Spinal cord (tissue), 10 donors: ENCODE results near the gene ROR1. TPM values are rescaled to one million over a fixed set of nuclear protein-coding genes. Genes with fewer than 3 reads are reported as not detected.

Source experiments
- DNase-seq, 6 donors: peaks; one replicate each; pipeline versions ENCODE4 v3.0.0 to v3.0.0-alpha.2; 2013 to 2015; ENCODE audit warnings: low spot score in 6 of 6, low read depth in 4 of 6
- H3K27ac ChIP-seq: one replicate; pipeline ENCODE4 v1.5.1; 2013; ENCODE audit warnings: low read depth, low read length, control low read depth
- H3K27me3 ChIP-seq: one replicate; pipeline ENCODE4 v1.6.1; 2013; ENCODE audit warnings: low read length; ENCODE audit not compliant: control insufficient read depth, insufficient read depth
- H3K36me3 ChIP-seq: one replicate; pipeline ENCODE4 v1.6.1; 2013; ENCODE audit warnings: low read length; ENCODE audit not compliant: control insufficient read depth, insufficient read depth
- H3K4me1 ChIP-seq: one replicate; pipeline ENCODE4 v1.6.1; 2013; ENCODE audit warnings: low read length; ENCODE audit not compliant: control insufficient read depth, insufficient read depth
- H3K4me3 ChIP-seq: one replicate; pipeline ENCODE4 v1.5.1; 2013; ENCODE audit warnings: low read depth, low read length, control low read depth
- H3K9me3 ChIP-seq: one replicate; pipeline ENCODE4 v1.6.1; 2013; ENCODE audit warnings: low read length; ENCODE audit not compliant: control insufficient read depth, insufficient read depth
- WGBS: methylation state at CpG from one replicate; pipeline ENCODE4 v1.1.5; 2013; ENCODE audit warnings: missing lambda C conversion rate; ENCODE audit not compliant: insufficient coverage; 5-methylcytosine and 5-hydroxymethylcytosine counted together
- polyA plus RNA-seq, 2 donors: library from polyadenylated mRNA; unstranded; fragments of 120-200 nt; gene quantifications; one replicate each; pipeline ENCODE4 v1.2.1, GENCODE V29; 2013; ENCODE audit not compliant: insufficient read length in 2 of 2
- total RNA-seq, 2 donors: library from RNA; depleted of rRNA in 1 of 2; stranded (reverse); fragments of 120-200 nt in 1 of 2; fragments of >200 nt in 1 of 2; gene quantifications; one replicate each; pipeline versions ENCODE4 v1.2.3 to v1.2.4, GENCODE V29; 2013 to 2014
- donor health status: healthy.

Gene ROR1
- total and polyA plus RNA-seq, 4 donors: 4.0 to 16.5 (median 7.9) TPM

GRCh38 chr1:64171246-64171645, 397.4 kb downstream of the ROR1 start:
- no peak overlapping the region for H3K27ac ChIP-seq
- H3K27me3 ChIP-seq: no peaks in the 10 kb centered on the region
- no peaks in the 10 kb centered on the region for H3K36me3 ChIP-seq
- no peak overlapping the region for H3K4me3 ChIP-seq
- no peaks in the 10 kb centered on the region for H3K4me1 ChIP-seq
- no peak for DNase-seq
- WGBS: 80% methylated on average over 1 of the region's 1 CpG
- no peaks in the 10 kb centered on the region for H3K9me3 ChIP-seq

- no peak for DNase-seq
- H3K27ac ChIP-seq: no peak overlapping the region
- 60% methylated on average over 1 of the region's 3 CpGs for WGBS
Measured at GRCh38 chr1:64171797-64172281, 398.0 kb downstream of the ROR1 start.

GRCh38 chr1:64172458-64172983, 398.7 kb downstream of the ROR1 start:
- Histone ChIP-seq H3K4me3 (no peak overlapping the region), H3K27me3 (no peaks in the 10 kb centered on the region), H3K9me3 (no peaks in the 10 kb centered on the region), H3K36me3 (no peaks in the 10 kb centered on the region), H3K4me1 (no peaks in the 10 kb centered on the region), H3K27ac (no peak overlapping the region)
- 60% methylated on average over 1 of the region's 3 CpGs for WGBS
- no peak for DNase-seq

More at GRCh38 chr1:64171797-64172281, 398.0 kb downstream of the ROR1 start:
- no peaks in the 10 kb centered on the region for H3K9me3 ChIP-seq
- H3K36me3 ChIP-seq: no peaks in the 10 kb centered on the region
- H3K4me1 ChIP-seq: no peaks in the 10 kb centered on the region
- H3K4me3 ChIP-seq: no peak overlapping the region
- no peaks in the 10 kb centered on the region for H3K27me3 ChIP-seq

GRCh38 chr1:64173336-64173940, 399.6 kb downstream of the ROR1 start:
- no peaks in the 10 kb centered on the region for H3K4me1 ChIP-seq
- no peaks in the 10 kb centered on the region for H3K9me3 ChIP-seq
- no peak for DNase-seq
- no peak overlapping the region for H3K27ac ChIP-seq
- WGBS: 82% methylated on average over 4 of the region's 6 CpGs
- H3K36me3 ChIP-seq: no peaks in the 10 kb centered on the region
- no peak overlapping the region for H3K4me3 ChIP-seq
- no peaks in the 10 kb centered on the region for H3K27me3 ChIP-seq

GRCh38 chr1:64175639-64176038, 401.8 kb downstream of the ROR1 start:
- Histone ChIP-seq H3K27ac (no peak overlapping the region), H3K4me3 (no peak overlapping the region), H3K9me3 (no peaks in the 10 kb centered on the region), H3K36me3 (no peaks in the 10 kb centered on the region), H3K27me3 (no peaks in the 10 kb centered on the region), H3K4me1 (no peaks in the 10 kb centered on the region)
- DNase-seq: no peak

GRCh38 chr1:64176659-64177058, 402.8 kb downstream of the ROR1 start:
- Histone ChIP-seq H3K27me3 (no peaks in the 10 kb centered on the region), H3K36me3 (no peaks in the 10 kb centered on the region), H3K27ac (no peak overlapping the region), H3K9me3 (no peaks in the 10 kb centered on the region), H3K4me1 (no peaks in the 10 kb centered on the region), H3K4me3 (no peak overlapping the region)
- WGBS: 71% methylated on average over 1 of the region's 3 CpGs
- no peak for DNase-seq

- peaks cover 4% of the 10 kb centered on the region for H3K4me1 ChIP-seq
- H3K4me3 ChIP-seq: no peak overlapping the region
- DNase-seq: no peak
- WGBS: 86% methylated on average over 1 of the region's 4 CpGs
- H3K36me3 ChIP-seq: no peaks in the 10 kb centered on the region
- no peaks in the 10 kb centered on the region for H3K9me3 ChIP-seq
- no peaks in the 10 kb centered on the region for H3K27me3 ChIP-seq
- H3K27ac ChIP-seq: no peak overlapping the region
Measured at GRCh38 chr1:64179588-64179987, 405.8 kb downstream of the ROR1 start.

- no peaks in the 10 kb centered on the region for H3K27me3 ChIP-seq
- DNase-seq: no peak
- H3K27ac ChIP-seq: no peak overlapping the region
- H3K36me3 ChIP-seq: no peaks in the 10 kb centered on the region
- WGBS: no CpG with 5 or more reads among the region's 2 CpGs
- H3K9me3 ChIP-seq: no peaks in the 10 kb centered on the region
- peaks cover 4% of the 10 kb centered on the region for H3K4me1 ChIP-seq
- H3K4me3 ChIP-seq: no peak overlapping the region
Measured at GRCh38 chr1:64182207-64182606, 408.4 kb downstream of the ROR1 start.

GRCh38 chr1:64183395-64184002, 409.7 kb downstream of the ROR1 start:
- Histone ChIP-seq H3K4me1 (peaks cover 4% of the 10 kb centered on the region), H3K4me3 (no peak overlapping the region), H3K27ac (no peak overlapping the region), H3K9me3 (no peaks in the 10 kb centered on the region), H3K36me3 (no peaks in the 10 kb centered on the region), H3K27me3 (no peaks in the 10 kb centered on the region)
- DNase-seq: no peak
- no CpG with 5 or more reads among the region's 5 CpGs for WGBS

- H3K9me3 ChIP-seq: no peaks in the 10 kb centered on the region
- no peaks in the 10 kb centered on the region for H3K36me3 ChIP-seq
- no peaks in the 10 kb centered on the region for H3K27me3 ChIP-seq
- H3K4me1 ChIP-seq: peaks cover 4% of the 10 kb centered on the region
- DNase-seq: no peak
- no CpG with 5 or more reads among the region's 5 CpGs for WGBS
- no peak overlapping the region for H3K4me3 ChIP-seq
- H3K27ac ChIP-seq: no peak overlapping the region
Measured at GRCh38 chr1:64184003-64184440, 410.2 kb downstream of the ROR1 start.
